Measurements from ENCODE around the gene SPOCK2.

Gene SPOCK2

GRCh38 chr10:72050873-72051272 lies 37.5 kb downstream of the SPOCK2 start:
- no peak for TF ChIP-seq ZNF274 (IDR thresholded peaks at IDR 0.05; ENCODE audit: low read depth, low read length)
- H3K4me3 ChIP-seq (ENCODE audit: low read length): no peak overlapping the region

DNA sequence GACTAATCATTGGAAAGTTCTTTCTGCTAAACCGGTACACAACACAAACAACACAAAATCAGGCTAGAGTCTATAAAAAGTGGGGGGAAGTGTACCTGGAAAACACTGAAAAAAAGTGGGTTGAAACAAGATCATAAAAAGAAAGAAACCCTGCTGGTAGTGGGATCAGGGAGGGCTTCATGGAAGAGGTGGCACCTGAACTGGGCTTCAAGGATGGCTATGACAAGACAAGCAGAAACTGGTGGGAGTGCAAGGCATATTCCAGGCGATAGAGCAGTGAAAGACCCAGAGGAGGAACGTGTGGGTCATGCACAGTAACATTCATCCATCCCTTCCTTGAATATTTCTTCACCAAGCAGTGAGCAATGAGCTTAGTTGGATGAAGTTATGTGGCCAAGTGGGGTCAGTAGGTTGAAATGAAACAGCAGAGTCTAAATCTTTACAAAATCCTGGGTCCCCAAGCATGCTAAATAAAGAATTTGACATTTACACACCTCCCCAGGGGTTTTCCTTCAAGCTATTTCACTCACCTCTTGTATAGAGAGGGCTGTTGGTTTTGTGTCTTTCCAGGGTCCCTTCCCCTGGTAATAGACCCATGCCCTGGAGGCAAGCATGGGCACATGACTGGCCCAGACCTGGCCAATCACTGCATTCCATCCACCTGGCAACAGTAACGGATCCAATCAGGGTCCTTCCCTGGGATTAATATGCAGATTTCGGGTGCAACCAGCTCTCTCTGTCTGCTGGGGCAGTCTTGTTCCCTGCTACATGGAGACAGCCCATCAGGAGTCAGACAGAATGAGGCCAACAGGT lies 38.2 kb downstream of the SPOCK2 start:
- TF ChIP-seq ZNF274 (IDR thresholded peaks at IDR 0.05; ENCODE audit: low read depth, low read length): no peak

GRCh38 chr10:72049472-72049871 lies 38.9 kb downstream of the SPOCK2 start:
- H3K4me3 ChIP-seq (ENCODE audit: low read length): no peak overlapping the region
- no peak for TF ChIP-seq ZNF274 (IDR thresholded peaks at IDR 0.05; ENCODE audit: low read depth, low read length)

More for the DNA sequence above, 38.2 kb downstream of the SPOCK2 start:
- no peak overlapping the region for H3K4me3 ChIP-seq (ENCODE audit: low read length)

GRCh38 chr10:72048450-72049124 lies 39.8 kb downstream of the SPOCK2 start:
- no peak for TF ChIP-seq ZNF274 (IDR thresholded peaks at IDR 0.05; ENCODE audit: low read depth, low read length)
- no peak overlapping the region for H3K4me3 ChIP-seq (ENCODE audit: low read length)

GRCh38 chr10:72045586-72045985 lies 42.8 kb downstream of the SPOCK2 start:
- no peak overlapping the region for H3K4me3 ChIP-seq (ENCODE audit: low read length)
- no peak for TF ChIP-seq ZNF274 (IDR thresholded peaks at IDR 0.05; ENCODE audit: low read depth, low read length)

GRCh38 chr10:72044417-72045041 lies 43.8 kb downstream of the SPOCK2 start:
- H3K4me3 ChIP-seq (ENCODE audit: low read length): no peak overlapping the region
- no peak for TF ChIP-seq ZNF274 (IDR thresholded peaks at IDR 0.05; ENCODE audit: low read depth, low read length)

GRCh38 chr10:72043016-72043834 lies 45.1 kb downstream of the SPOCK2 start:
- no peak overlapping the region for H3K4me3 ChIP-seq (ENCODE audit: low read length)
- no peak for TF ChIP-seq ZNF274 (IDR thresholded peaks at IDR 0.05; ENCODE audit: low read depth, low read length)

- H3K4me3 ChIP-seq (ENCODE audit: low read length): no peak overlapping the region
- TF ChIP-seq ZNF274 (IDR thresholded peaks at IDR 0.05; ENCODE audit: low read depth, low read length): no peak
These were observed 46.9 kb downstream of the SPOCK2 start for GRCh38 chr10:72041491-72041890.

GRCh38 chr10:72039377-72039776 lies 49.0 kb downstream of the SPOCK2 start:
- TF ChIP-seq ZNF274 (IDR thresholded peaks at IDR 0.05; ENCODE audit: low read depth, low read length): no peak
- H3K4me3 ChIP-seq (ENCODE audit: low read length): no peak overlapping the region

GRCh38 chr10:72038458-72039001 lies 49.8 kb downstream of the SPOCK2 start:
- H3K4me3 ChIP-seq (ENCODE audit: low read length): no peak overlapping the region
- TF ChIP-seq ZNF274 (IDR thresholded peaks at IDR 0.05; ENCODE audit: low read depth, low read length): no peak

DNA sequence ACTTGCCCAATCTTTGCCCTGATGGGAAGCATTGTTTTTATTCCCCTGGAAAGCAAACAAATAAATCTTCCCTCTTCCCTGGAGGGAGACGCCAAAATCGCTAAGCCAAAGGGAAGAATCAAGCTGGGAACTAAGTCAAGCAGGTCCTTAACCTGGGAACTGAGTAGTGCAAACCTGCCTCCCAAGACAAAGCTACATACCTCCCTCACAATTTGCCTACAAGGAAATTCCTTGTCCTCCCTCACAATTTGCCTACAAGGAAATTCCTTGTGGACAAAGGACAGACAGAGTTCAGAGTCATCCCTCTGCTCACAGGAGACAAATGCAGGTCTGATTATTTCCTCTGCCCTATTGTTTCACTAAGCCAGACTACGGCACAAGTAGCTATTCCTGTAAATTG lies 50.5 kb downstream of the SPOCK2 start:
- H3K4me3 ChIP-seq (ENCODE audit: low read length): no peak overlapping the region
- no peak for TF ChIP-seq ZNF274 (IDR thresholded peaks at IDR 0.05; ENCODE audit: low read depth, low read length)

DNA sequence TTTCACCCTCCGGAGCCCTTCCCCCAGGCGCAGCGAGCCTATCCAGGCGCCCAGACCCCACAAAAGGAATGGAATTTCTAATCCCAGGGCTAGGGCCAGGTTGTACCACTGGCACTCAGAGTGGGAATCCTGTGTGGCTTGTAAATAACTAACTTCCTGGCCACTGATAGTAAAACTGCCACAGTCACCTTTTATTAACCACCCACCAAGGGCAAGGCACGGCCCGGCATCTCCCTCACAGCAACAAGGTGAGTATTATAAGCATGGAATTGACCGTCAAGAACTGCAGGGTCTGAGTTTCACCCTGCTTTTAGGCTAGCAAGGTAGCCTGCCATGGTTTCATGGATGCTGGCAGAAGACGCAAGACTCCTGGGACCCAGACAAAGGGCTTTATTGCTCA lies 51.1 kb downstream of the SPOCK2 start:
- no peak overlapping the region for H3K4me3 ChIP-seq (ENCODE audit: low read length)
- TF ChIP-seq ZNF274 (IDR thresholded peaks at IDR 0.05; ENCODE audit: low read depth, low read length): no peak

DNA sequence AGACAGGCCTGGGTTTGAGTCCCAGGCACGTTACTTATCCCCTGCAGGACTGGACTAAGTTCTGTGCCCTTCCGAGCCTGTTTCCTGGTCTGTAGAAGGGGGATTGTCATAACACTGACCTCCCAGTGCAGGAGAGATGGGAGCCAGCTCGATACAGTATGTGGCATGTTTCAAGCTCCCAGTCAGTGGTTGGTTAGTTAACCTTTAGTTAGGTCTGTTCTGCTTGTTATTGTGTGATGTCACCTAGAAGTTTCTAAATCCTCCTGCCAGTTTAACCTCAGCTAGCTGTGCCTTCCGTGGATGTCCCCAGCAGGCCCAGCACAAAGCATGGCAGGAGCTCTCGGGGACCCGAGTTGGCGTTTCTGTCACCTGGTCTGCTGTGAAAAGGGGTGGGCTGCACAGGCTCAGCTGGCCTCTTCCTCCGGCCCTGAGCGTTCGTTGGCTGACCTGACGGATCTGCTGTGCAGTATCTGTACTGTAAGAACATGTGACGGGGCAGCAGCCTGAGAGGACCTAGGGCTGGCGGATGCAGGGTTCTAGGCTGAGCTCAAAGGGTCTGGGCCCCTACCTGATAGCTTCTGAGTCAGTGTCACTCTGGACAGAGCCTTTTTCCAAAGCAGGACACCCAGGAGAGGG lies 53.0 kb downstream of the SPOCK2 start:
- TF ChIP-seq ZNF274 (IDR thresholded peaks at IDR 0.05; ENCODE audit: low read depth, low read length): no peak
- H3K4me3 ChIP-seq (ENCODE audit: low read length): no peak overlapping the region

Measured in GM08714 (cell line).